Brain microvascular endothelial cell (primary cell): ENCODE data around the gene ASB18.
"Not testable (repeated sequence)": the region's sequence is repeated elsewhere in the genome, so short reads cannot be mapped to it uniquely, and the experiment has no call there.

Experiments used
- DNase-seq: peaks from one replicate; pipeline ENCODE4 v3.0.0-alpha.2; 2020
- H3K27ac ChIP-seq: fragments of 250-450 bp; sonication (Bioruptor Pico); 2 replicates; pipeline ENCODE4 v1.5.1; 2020; ENCODE audit warnings: mild to moderate bottlenecking, moderate library complexity
- H3K27me3 ChIP-seq: fragments of 250-450 bp; sonication (Bioruptor Pico); replicated peaks from 2 replicates; pipeline ENCODE4 v1.5.1; 2020; ENCODE audit warnings: mild to moderate bottlenecking
- H3K36me3 ChIP-seq: fragments of 250-450 bp; sonication (Bioruptor Pico); replicated peaks from 2 replicates; pipeline ENCODE4 v1.5.1; 2020; ENCODE audit warnings: mild to moderate bottlenecking
- H3K4me3 ChIP-seq: 2 replicates; pipeline ENCODE4 v1.5.1; 2011; ENCODE audit warnings: low read depth, mild to moderate bottlenecking, control low read depth, low read length, moderate library complexity
- in situ Hi-C: cut with HindIII; loops from 2 replicates; pipeline ENCODE4 v1.10.0; 2017; ENCODE audit warnings: low sequenced_read_pairs, low pct_ligation_motif_present
- TF ChIP-seq, protein P1 (sequence below): IDR thresholded peaks from 2 replicates; pipeline ENCODE4 v1.5.1; 2011; ENCODE audit warnings: low read depth, mild to moderate bottlenecking, moderate library complexity, low read length, control low read depth, inconsistent platforms; ENCODE audit errors: missing control alignments

Gene ASB18

DNA sequence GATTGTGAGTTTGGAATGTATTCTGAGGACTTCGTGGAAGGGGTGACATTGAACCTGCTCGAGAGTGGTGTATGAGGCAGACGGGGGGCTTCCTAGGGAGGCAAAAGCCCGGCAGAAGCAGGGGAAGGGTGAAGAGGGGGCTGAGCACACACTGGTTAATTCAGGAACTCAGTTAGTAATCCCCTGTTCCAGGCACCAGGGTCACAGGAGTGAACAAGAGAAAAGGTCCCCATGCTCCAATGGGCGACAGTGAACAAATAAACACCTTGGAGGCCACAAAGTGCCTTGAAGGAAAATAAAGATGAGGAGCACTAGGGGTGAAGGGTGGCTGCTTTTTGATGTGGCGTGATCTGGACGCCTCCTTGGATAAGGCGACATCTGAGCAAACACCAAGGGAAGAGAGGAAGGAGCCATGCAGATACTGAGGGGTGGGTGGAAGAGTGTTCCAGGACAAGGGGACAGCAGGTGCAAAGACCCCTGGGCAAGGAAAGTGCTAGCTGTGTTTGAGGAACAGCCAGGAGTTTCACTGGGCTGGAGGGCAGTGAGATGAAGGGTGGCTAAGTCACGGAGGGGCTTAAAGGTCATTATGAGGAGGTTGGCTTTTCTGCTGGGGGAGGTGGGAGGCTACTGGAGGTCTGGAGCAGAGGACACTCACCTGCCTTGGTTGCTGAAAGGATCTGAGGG, 26.7 kb upstream of the ASB18 start:
- Histone ChIP-seq H3K27ac (no peak overlapping the region), H3K36me3 (no peaks in the 10 kb centered on the region), H3K4me3 (no peak overlapping the region), H3K27me3 (no peaks in the 10 kb centered on the region)
- in situ Hi-C loops: no loop called here
- TF ChIP-seq, protein P1, sequence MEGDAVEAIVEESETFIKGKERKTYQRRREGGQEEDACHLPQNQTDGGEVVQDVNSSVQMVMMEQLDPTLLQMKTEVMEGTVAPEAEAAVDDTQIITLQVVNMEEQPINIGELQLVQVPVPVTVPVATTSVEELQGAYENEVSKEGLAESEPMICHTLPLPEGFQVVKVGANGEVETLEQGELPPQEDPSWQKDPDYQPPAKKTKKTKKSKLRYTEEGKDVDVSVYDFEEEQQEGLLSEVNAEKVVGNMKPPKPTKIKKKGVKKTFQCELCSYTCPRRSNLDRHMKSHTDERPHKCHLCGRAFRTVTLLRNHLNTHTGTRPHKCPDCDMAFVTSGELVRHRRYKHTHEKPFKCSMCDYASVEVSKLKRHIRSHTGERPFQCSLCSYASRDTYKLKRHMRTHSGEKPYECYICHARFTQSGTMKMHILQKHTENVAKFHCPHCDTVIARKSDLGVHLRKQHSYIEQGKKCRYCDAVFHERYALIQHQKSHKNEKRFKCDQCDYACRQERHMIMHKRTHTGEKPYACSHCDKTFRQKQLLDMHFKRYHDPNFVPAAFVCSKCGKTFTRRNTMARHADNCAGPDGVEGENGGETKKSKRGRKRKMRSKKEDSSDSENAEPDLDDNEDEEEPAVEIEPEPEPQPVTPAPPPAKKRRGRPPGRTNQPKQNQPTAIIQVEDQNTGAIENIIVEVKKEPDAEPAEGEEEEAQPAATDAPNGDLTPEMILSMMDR: no peak
- no peak for DNase-seq

DNA sequence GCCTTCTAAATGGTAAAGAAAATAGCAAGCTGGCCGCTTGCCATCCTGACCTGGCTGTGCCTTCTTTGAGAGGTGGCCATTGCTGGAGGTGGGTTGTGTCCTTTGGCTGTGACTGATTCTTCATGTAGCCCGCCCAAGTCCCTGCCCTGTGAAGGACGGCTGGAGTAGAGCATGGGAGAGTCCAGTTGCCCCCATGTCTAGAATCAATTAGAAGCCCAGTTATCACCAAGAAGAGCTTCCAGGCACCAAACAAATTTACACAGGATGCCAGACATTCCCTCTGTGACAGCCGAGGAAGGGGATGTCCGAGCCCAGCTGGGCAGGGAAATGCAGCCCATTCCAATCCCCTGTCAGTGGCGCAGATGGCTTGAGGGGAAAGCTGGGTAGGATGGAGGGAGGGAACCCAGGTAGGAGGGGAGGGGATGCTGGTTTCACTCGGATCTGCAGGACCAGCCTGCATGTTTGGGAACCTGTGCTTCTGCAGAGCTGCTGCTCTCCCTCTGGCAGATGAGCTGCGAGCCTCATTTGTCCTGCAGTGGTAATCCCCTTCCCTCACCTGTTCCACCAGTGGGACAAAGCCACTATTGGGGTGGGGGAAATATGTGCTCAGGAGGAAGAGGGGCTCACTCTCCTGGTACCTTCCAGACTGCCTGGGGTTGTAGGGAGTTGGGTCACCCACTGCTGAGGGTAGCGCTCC, 25.7 kb upstream of the ASB18 start:
- DNase-seq: no peak
- TF ChIP-seq, protein P1: no peak
- Histone ChIP-seq H3K27ac (no peak overlapping the region), H3K27me3 (no peaks in the 10 kb centered on the region), H3K36me3 (no peaks in the 10 kb centered on the region), H3K4me3 (no peak overlapping the region)
- in situ Hi-C loops: no loop called here

DNA sequence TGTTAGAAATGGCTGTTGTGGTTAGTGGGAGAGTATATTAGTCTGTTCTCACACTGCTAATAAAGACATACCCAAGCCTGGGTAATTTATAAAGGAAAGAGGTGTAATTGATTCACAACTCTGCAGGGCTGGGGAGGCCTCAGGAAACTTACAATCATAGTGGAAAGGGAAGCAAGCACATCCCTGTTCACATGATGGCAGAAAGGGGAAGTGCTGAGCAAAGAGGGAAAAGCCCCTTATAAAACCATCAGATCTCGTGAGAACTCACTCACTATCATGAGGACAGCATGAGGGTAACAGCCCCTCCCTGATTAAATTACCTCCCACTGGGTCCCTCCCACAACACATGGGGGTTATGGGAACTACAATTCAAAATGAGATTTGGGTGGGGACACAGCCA, 24.2 kb upstream of the ASB18 start:
- H3K27ac ChIP-seq, H3K36me3 ChIP-seq, in situ Hi-C loops, H3K27me3 ChIP-seq, DNase-seq, H3K4me3 ChIP-seq: not testable (repeated sequence)

DNA sequence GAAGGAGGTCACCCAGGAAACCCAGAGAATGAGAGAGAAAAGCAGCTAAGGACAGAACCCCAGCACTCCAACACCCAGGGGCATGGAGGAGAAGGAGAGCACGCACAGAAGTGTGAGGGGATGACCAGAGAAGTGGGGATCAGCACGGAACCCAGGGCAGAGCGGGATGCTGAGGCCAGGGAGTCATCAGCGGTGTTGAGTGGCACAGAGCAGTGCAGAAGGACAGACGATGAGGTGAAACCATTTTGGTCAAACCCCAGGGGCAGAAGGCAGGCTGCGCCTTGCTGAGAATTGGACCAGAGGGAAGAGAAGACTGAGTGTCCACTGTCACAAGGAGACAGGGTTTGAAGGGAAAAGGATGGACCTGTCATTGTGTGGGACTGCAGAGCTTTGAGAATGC, 23.4 kb upstream of the ASB18 start:
- no peak for DNase-seq

DNA sequence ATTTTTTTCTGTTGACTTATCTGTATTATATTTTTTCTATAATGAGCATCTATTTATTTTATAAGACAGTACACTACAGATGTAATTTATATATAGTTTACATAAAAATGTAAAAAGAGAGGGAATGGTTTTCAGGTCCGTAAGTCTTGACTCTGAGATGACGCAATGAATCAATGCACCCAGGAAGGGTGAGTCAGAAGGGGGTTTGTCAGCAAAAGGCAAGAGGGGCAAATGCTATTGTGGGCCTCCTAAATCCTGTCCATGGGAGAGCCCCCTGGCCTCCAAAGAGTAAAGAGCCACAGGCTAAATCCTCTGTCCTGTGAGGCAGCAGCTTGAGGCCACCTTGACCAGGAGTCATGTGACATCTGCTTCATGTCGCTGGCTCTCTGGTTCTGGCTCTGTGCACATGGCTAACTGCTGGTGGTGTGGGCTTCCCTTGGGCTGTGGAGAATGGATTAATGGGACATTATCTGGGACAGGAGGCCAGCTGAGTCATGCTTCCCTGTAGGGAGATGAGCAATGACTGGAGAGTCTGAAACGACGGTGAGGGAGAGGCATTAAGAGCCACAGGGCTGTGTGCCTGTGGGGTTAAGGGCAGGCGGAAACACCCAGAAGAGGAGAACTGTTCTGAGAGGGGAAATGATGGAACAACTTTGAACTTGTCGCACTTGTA, 22.8 kb upstream of the ASB18 start:
- DNase-seq: peak; percentile 18
- no peak overlapping the region for H3K4me3 ChIP-seq
- in situ Hi-C loops: no loop called here
- H3K27me3 ChIP-seq: no peaks in the 10 kb centered on the region
- TF ChIP-seq, protein P1: no peak
- no peaks in the 10 kb centered on the region for H3K36me3 ChIP-seq
- no peak overlapping the region for H3K27ac ChIP-seq

More for the DNA sequence above, 23.4 kb upstream of the ASB18 start:
- Histone ChIP-seq H3K36me3 (no peaks in the 10 kb centered on the region), H3K4me3 (no peak overlapping the region), H3K27ac (no peak overlapping the region), H3K27me3 (no peaks in the 10 kb centered on the region)
- in situ Hi-C loops: no loop called here
- TF ChIP-seq, protein P1: no peak

DNA sequence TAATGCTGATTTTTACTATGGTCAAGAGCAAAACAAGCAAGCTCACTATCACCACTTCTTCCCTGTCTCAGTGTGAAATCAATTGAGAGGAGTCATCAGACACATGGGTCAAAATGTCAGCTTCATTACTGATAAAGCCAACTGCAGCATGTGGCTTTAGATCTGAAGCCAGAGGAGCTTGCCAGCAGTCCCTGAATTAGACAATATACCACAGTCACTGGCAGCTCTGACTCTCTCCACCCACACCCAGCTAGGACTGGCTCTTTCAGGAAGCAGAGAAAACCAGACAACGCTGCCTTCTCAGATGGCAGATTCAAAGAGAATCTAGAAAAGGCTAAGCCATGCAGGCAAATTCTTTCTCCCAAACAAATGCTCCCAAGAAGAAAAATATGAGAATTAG, 20.0 kb upstream of the ASB18 start:
- H3K4me3 ChIP-seq: no peak overlapping the region
- DNase-seq: no peak
- no peaks in the 10 kb centered on the region for H3K27me3 ChIP-seq
- TF ChIP-seq, protein P1: no peak
- H3K36me3 ChIP-seq: no peaks in the 10 kb centered on the region
- H3K27ac ChIP-seq: no peak overlapping the region
- in situ Hi-C loops: no loop called here
